Osteoblast (primary cell): ENCODE results near the gene ZSWIM3. TPM values are rescaled to one million over a fixed set of nuclear protein-coding genes. Genes with fewer than 3 reads are reported as not detected.

Experiments used
- DNase-seq: peaks from one replicate; pipeline ENCODE4 v3.0.0; 2011; ENCODE audit warnings: low spot score, mixed read lengths; ENCODE audit not compliant: insufficient read length; ENCODE audit errors: missing footprints
- H2AFZ ChIP-seq: 2 replicates; pipeline ENCODE4 v1.6.0; 2011; ENCODE audit warnings: mild to moderate bottlenecking, low read length
- H3K27ac ChIP-seq: 2 replicates; pipeline ENCODE4 v1.5.1; 2011; ENCODE audit warnings: mild to moderate bottlenecking, low read depth, low read length, moderate library complexity
- H3K27me3 ChIP-seq: 2 replicates; pipeline ENCODE4 v1.6.0; 2012; ENCODE audit warnings: mild to moderate bottlenecking, control low read depth, inconsistent platforms, low read length, moderate library complexity; ENCODE audit not compliant: insufficient read depth
- H3K36me3 ChIP-seq: 2 replicates; pipeline ENCODE4 v1.5.1; 2011; ENCODE audit warnings: mild to moderate bottlenecking, low read length, control low read depth, moderate library complexity; ENCODE audit not compliant: insufficient read depth
- H3K4me1 ChIP-seq: 2 replicates; pipeline ENCODE4 v1.5.1; 2011; ENCODE audit warnings: mild to moderate bottlenecking, low read length, control low read depth, moderate library complexity; ENCODE audit not compliant: insufficient read depth
- H3K4me2 ChIP-seq: 2 replicates; pipeline ENCODE4 v1.6.0; 2011; ENCODE audit warnings: mild to moderate bottlenecking, low read length; ENCODE audit not compliant: insufficient read depth
- H3K4me3 ChIP-seq: fragments of 200-600 bp; sonication (generic); 3 replicates; pipeline ENCODE4 v1.5.1; 2012; ENCODE audit warnings: mild to moderate bottlenecking, low read length, inconsistent platforms; ENCODE audit not compliant: insufficient read depth
- H3K79me2 ChIP-seq: 2 replicates; pipeline ENCODE4 v1.6.0; 2012; ENCODE audit warnings: mild to moderate bottlenecking, low read length, control low read depth, inconsistent platforms; ENCODE audit not compliant: insufficient read depth
- H3K9me3 ChIP-seq: 2 replicates; pipeline ENCODE4 v1.5.1; 2011; ENCODE audit warnings: low read depth, low read length, control low read depth
- H4K20me1 ChIP-seq: 2 replicates; pipeline ENCODE4 v1.6.0; 2012; ENCODE audit warnings: mild to moderate bottlenecking, low read length, control low read depth; ENCODE audit not compliant: insufficient read depth
- total RNA-seq: library from RNA; depleted of rRNA; stranded (reverse); fragments of >200 nt; gene quantifications from 2 replicates; pipeline ENCODE4 v1.2.3, GENCODE V29; 2012
- TF ChIP-seq, protein P1 (sequence below): IDR thresholded peaks from 2 replicates; pipeline ENCODE4 v1.5.1; 2011; ENCODE audit warnings: mild to moderate bottlenecking, low read depth, low read length, moderate library complexity; ENCODE audit errors: extremely low read depth

The ZSWIM3 gene
- total RNA-seq, 1 donor = 4.7 TPM

DNA sequence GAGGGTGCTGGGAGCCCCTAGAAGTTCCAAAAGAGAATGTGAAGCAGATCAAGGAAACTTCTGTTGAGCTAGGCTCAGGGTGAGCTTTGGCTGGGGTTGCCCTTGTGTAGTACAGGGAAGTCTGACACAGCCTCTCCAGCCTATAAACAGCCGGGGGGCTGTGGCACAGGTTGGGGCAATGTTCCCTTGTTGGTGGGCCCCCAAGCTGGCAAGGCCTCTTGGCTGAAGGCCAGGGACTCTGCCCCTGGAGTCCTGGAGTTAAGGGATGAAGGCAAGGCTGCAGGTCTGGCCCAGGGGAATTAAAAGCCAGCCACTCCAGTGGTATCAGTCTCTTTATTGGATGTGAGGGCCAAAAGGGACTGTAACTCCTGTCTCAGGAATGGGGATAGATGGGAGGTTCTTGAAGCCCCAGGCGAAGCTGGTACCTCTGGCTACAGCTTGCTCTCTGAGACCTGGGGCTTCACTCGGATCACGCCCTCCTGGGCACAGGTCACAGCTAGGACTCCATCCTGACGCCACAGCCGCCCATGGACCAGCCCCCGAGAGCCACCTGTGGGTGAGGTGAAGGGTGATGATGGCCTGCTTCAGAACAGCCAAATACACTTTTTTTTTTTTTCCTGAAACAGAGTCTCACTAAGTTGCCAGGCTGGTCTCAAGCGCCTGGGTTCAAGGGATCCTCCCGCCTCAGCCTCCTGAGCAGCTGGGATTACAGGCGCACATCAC, 15.8 kb upstream of the ZSWIM3 start:
- peaks cover 60% of the 10 kb centered on the region for H3K36me3 ChIP-seq
- H4K20me1 ChIP-seq = peaks cover 14% of the 10 kb centered on the region
- no peak overlapping the region for H3K4me2 ChIP-seq
- H3K9me3 ChIP-seq = no peaks in the 10 kb centered on the region
- H3K79me2 ChIP-seq = peaks cover 2% of the 10 kb centered on the region
- no peak overlapping the region for H2AFZ ChIP-seq
- H3K27ac ChIP-seq = no peak overlapping the region
- no peak overlapping the region for H3K4me3 ChIP-seq
- no peak for DNase-seq
- TF ChIP-seq, protein P1, sequence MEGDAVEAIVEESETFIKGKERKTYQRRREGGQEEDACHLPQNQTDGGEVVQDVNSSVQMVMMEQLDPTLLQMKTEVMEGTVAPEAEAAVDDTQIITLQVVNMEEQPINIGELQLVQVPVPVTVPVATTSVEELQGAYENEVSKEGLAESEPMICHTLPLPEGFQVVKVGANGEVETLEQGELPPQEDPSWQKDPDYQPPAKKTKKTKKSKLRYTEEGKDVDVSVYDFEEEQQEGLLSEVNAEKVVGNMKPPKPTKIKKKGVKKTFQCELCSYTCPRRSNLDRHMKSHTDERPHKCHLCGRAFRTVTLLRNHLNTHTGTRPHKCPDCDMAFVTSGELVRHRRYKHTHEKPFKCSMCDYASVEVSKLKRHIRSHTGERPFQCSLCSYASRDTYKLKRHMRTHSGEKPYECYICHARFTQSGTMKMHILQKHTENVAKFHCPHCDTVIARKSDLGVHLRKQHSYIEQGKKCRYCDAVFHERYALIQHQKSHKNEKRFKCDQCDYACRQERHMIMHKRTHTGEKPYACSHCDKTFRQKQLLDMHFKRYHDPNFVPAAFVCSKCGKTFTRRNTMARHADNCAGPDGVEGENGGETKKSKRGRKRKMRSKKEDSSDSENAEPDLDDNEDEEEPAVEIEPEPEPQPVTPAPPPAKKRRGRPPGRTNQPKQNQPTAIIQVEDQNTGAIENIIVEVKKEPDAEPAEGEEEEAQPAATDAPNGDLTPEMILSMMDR = no peak
- no peaks in the 10 kb centered on the region for H3K27me3 ChIP-seq
- H3K4me1 ChIP-seq = peaks cover 15% of the 10 kb centered on the region

- TF ChIP-seq, protein P1 = no peak
- Histone ChIP-seq H3K36me3 (peaks cover 57% of the 10 kb centered on the region), H3K9me3 (no peaks in the 10 kb centered on the region), H4K20me1 (peaks cover 7% of the 10 kb centered on the region), H3K4me2 (no peak overlapping the region), H2AFZ (no peak overlapping the region), H3K79me2 (peaks cover 2% of the 10 kb centered on the region), H3K27ac (peak overlapping the region; percentile 2), H3K27me3 (no peaks in the 10 kb centered on the region), H3K4me3 (no peak overlapping the region), H3K4me1 (peaks cover 11% of the 10 kb centered on the region)
- peak; percentile 73 for DNase-seq
Measured at GRCh38 chr20:45842169-45842812, 15.1 kb upstream of the ZSWIM3 start.

- Histone ChIP-seq H3K4me1 (peaks cover 11% of the 10 kb centered on the region), H3K79me2 (no peaks in the 10 kb centered on the region), H3K4me3 (no peak overlapping the region), H3K27me3 (no peaks in the 10 kb centered on the region), H3K4me2 (no peak overlapping the region), H3K36me3 (peaks cover 61% of the 10 kb centered on the region), H3K27ac (no peak overlapping the region), H2AFZ (no peak overlapping the region), H3K9me3 (no peaks in the 10 kb centered on the region), H4K20me1 (peaks cover 5% of the 10 kb centered on the region)
- peak; percentile 41 for DNase-seq
- TF ChIP-seq, protein P1 = no peak
Measured at GRCh38 chr20:45843506-45843905, 13.9 kb upstream of the ZSWIM3 start.

DNA sequence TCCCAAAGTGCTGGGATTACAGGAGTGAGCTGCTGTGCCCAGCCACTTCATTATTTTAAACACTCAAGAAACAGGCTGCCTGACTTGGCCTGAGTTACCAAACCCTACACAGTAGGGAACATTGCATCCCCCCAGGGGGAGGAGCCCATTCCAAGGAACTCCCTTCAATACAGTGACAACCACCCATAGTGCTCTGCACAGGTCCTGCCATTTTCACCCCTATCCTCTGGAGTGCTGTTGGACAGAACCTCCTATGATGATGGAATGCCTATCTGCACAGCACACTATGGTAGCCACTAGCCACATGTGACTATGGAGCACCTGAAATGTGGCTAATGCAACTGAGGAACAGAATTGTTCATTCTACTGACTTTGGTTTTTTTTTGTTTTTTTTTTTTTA, 12.0 kb upstream of the ZSWIM3 start:
- DNase-seq = no peak
- Histone ChIP-seq H3K27ac (no peak overlapping the region), H3K9me3 (no peaks in the 10 kb centered on the region), H4K20me1 (peaks cover 2% of the 10 kb centered on the region), H3K27me3 (no peaks in the 10 kb centered on the region), H3K79me2 (no peaks in the 10 kb centered on the region), H3K36me3 (peaks cover 54% of the 10 kb centered on the region), H2AFZ (no peak overlapping the region), H3K4me1 (peaks cover 11% of the 10 kb centered on the region), H3K4me2 (no peak overlapping the region), H3K4me3 (no peak overlapping the region)
- TF ChIP-seq, protein P1 = no peak
